ENCODE results near the gene GGT1.
"Not testable (repeated sequence)": the region's sequence is repeated elsewhere in the genome, so short reads cannot be mapped to it uniquely, and the experiment has no call there.

GGT1 gene

GRCh38 chr22:24645408-24646399 lies 42.7 kb downstream of the GGT1 start:
- not testable (repeated sequence) for H3K36me3 ChIP-seq (ENCODE audit: low read depth); H3K27ac ChIP-seq (ENCODE audit: poor library complexity, severe bottlenecking); H3K4me1 ChIP-seq (ENCODE audit: insufficient read depth, poor library complexity, severe bottlenecking); H3K9me3 ChIP-seq (ENCODE audit: severe bottlenecking); DNase-seq (ENCODE audit: low spot score); H3K4me3 ChIP-seq (ENCODE audit: severe bottlenecking); ATAC-seq (ENCODE audit: low read depth); H3K27me3 ChIP-seq (ENCODE audit: insufficient read depth, poor library complexity, severe bottlenecking)

DNA sequence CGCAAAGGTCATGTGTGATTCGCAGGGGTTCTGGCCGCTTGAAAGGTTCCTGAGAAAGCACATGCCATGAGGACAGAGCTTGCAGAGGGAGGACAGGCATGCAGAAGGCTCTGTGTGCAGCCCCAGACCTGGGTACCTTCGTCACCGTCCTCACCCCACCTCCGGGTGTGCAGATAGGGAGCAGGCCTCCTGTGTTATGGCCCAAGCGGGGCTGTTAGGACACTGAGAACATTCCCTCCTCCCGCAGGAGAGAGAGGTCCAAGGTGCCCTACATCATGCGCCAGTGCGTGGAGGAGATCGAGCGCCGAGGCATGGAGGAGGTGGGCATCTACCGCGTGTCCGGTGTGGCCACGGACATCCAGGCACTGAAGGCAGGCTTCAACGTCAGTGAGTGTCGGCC lies 43.8 kb downstream of the GGT1 start:
- not testable (repeated sequence) for H3K27ac ChIP-seq (ENCODE audit: poor library complexity, severe bottlenecking); ATAC-seq (ENCODE audit: low read depth); H3K9me3 ChIP-seq (ENCODE audit: severe bottlenecking); DNase-seq (ENCODE audit: low spot score); H3K4me1 ChIP-seq (ENCODE audit: insufficient read depth, poor library complexity, severe bottlenecking); H3K4me3 ChIP-seq (ENCODE audit: severe bottlenecking); H3K27me3 ChIP-seq (ENCODE audit: insufficient read depth, poor library complexity, severe bottlenecking); H3K36me3 ChIP-seq (ENCODE audit: low read depth)

GRCh38 chr22:24649371-24649770 lies 46.4 kb downstream of the GGT1 start:
- H3K27me3 ChIP-seq (ENCODE audit: insufficient read depth, poor library complexity, severe bottlenecking); DNase-seq (ENCODE audit: low spot score); H3K9me3 ChIP-seq (ENCODE audit: severe bottlenecking); ATAC-seq (ENCODE audit: low read depth); H3K4me3 ChIP-seq (ENCODE audit: severe bottlenecking); H3K27ac ChIP-seq (ENCODE audit: poor library complexity, severe bottlenecking); H3K36me3 ChIP-seq (ENCODE audit: low read depth); H3K4me1 ChIP-seq (ENCODE audit: insufficient read depth, poor library complexity, severe bottlenecking): not testable (repeated sequence)

GRCh38 chr22:24650884-24651283 lies 47.9 kb downstream of the GGT1 start:
- not testable (repeated sequence) for H3K9me3 ChIP-seq (ENCODE audit: severe bottlenecking); H3K27me3 ChIP-seq (ENCODE audit: insufficient read depth, poor library complexity, severe bottlenecking); H3K27ac ChIP-seq (ENCODE audit: poor library complexity, severe bottlenecking); ATAC-seq (ENCODE audit: low read depth); H3K36me3 ChIP-seq (ENCODE audit: low read depth); H3K4me1 ChIP-seq (ENCODE audit: insufficient read depth, poor library complexity, severe bottlenecking); H3K4me3 ChIP-seq (ENCODE audit: severe bottlenecking); DNase-seq (ENCODE audit: low spot score)
- TF ChIP-seq, protein P1, sequence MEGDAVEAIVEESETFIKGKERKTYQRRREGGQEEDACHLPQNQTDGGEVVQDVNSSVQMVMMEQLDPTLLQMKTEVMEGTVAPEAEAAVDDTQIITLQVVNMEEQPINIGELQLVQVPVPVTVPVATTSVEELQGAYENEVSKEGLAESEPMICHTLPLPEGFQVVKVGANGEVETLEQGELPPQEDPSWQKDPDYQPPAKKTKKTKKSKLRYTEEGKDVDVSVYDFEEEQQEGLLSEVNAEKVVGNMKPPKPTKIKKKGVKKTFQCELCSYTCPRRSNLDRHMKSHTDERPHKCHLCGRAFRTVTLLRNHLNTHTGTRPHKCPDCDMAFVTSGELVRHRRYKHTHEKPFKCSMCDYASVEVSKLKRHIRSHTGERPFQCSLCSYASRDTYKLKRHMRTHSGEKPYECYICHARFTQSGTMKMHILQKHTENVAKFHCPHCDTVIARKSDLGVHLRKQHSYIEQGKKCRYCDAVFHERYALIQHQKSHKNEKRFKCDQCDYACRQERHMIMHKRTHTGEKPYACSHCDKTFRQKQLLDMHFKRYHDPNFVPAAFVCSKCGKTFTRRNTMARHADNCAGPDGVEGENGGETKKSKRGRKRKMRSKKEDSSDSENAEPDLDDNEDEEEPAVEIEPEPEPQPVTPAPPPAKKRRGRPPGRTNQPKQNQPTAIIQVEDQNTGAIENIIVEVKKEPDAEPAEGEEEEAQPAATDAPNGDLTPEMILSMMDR (IDR thresholded peaks at IDR 0.05; ENCODE audit: poor library complexity, severe bottlenecking): peak; percentile 33

- not testable (repeated sequence) for H3K4me3 ChIP-seq (ENCODE audit: severe bottlenecking)
Measured at GRCh38 chr22:24665395-24665794, 62.4 kb downstream of the GGT1 start.

DNA sequence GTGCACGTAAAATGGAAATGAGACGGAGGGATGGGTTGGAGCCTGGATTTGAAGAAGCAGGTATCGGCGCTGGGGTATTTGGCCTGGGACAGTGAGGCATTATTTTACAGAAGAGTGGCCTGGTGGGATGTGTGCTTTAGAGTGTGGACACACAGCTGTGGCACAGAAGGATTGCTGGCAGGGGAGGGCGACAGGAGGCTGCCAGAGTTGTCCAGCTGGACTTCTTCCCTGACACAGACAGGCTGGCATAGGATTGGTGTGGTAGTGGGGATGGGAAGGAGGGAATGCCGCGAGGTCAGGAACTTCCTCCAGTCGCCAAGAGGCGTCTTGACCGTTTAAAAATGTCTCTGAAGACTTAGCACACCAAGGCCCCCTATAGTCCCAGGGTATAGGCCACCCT lies 64.9 kb downstream of the GGT1 start:
- not testable (repeated sequence) for H3K4me1 ChIP-seq (ENCODE audit: insufficient read depth, poor library complexity, severe bottlenecking); ATAC-seq (ENCODE audit: low read depth); H3K9me3 ChIP-seq (ENCODE audit: severe bottlenecking); H3K27ac ChIP-seq (ENCODE audit: poor library complexity, severe bottlenecking); H3K36me3 ChIP-seq (ENCODE audit: low read depth); H3K4me3 ChIP-seq (ENCODE audit: severe bottlenecking); H3K27me3 ChIP-seq (ENCODE audit: insufficient read depth, poor library complexity, severe bottlenecking); DNase-seq (ENCODE audit: low spot score)

More at GRCh38 chr22:24665395-24665794, 62.4 kb downstream of the GGT1 start:
- H3K4me1 ChIP-seq (ENCODE audit: insufficient read depth, poor library complexity, severe bottlenecking); H3K27ac ChIP-seq (ENCODE audit: poor library complexity, severe bottlenecking); H3K9me3 ChIP-seq (ENCODE audit: severe bottlenecking); DNase-seq (ENCODE audit: low spot score); ATAC-seq (ENCODE audit: low read depth); H3K27me3 ChIP-seq (ENCODE audit: insufficient read depth, poor library complexity, severe bottlenecking); H3K36me3 ChIP-seq (ENCODE audit: low read depth): not testable (repeated sequence)

DNA sequence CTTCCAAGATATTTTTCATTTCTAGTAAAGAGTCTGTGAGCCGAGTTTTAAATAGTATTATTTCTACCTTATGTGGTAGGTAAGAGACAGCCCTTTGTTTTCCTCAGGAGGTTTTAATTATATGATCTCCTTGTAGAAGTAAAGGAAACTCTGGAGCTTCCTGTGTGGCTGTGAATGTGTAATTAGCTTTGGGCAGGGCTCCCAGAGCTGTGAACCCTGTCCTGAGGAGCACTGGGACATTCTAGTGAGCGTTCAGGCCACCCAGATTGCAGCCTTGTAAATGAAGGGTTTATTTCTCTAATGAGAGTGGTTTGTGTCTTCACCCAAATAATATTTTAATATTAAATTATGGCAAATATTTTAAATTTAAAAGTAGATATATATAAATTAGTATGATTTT lies 69.5 kb downstream of the GGT1 start:
- H3K36me3 ChIP-seq (ENCODE audit: low read depth); H3K27me3 ChIP-seq (ENCODE audit: insufficient read depth, poor library complexity, severe bottlenecking); ATAC-seq (ENCODE audit: low read depth); DNase-seq (ENCODE audit: low spot score); H3K4me1 ChIP-seq (ENCODE audit: insufficient read depth, poor library complexity, severe bottlenecking); H3K27ac ChIP-seq (ENCODE audit: poor library complexity, severe bottlenecking); H3K9me3 ChIP-seq (ENCODE audit: severe bottlenecking); H3K4me3 ChIP-seq (ENCODE audit: severe bottlenecking): not testable (repeated sequence)

All from RWPE2 (cell line).